Measurements from ENCODE around the gene C3orf18. TPM values are rescaled to one million over a fixed set of nuclear protein-coding genes. Genes with fewer than 3 reads are reported as not detected.

C3orf18 gene
- total RNA-seq, 1 donor from 2014 or later: 13.6 TPM

DNA sequence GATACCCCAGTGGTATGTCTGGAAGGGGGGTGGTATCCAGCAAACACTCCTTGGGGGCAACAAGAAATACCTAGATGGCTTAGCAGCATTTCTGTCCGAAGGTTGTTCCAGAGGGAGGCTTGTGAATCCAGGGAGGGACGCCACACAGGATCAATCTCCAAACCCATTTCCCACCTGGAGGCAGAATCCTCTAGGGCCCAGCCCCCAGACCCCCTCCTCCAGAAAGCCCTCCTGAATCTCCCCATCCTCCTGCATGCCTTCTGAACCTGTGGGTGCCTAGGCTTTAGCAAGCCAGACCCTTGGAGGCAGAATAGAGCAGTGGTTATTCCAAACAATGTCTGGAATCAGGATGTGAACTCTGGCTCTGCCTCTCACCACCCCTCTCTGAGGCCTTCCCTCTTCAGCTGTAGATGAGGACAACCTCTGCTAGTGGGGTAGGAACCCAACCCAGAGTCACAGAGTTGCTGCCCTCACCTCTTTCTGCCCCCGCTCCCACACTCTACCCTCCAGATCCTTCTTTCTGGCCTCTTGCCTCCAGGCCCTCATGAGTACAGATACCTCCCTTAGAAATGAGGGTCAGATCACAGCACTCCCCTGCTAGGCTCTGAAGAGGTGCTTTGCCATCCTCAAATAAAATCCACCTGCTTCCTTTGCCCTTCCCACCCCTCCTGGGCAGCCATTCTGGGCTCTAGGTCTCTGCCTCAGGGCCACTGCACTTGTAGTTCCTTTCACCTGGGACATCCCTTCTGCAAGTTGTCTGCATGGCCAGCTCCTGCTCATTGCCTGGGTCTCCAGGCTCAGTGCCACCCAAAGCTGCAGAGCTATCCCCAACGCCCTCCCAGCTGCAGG lies 35.9 kb upstream of the C3orf18 start:
- DNase-seq: no peak

DNA sequence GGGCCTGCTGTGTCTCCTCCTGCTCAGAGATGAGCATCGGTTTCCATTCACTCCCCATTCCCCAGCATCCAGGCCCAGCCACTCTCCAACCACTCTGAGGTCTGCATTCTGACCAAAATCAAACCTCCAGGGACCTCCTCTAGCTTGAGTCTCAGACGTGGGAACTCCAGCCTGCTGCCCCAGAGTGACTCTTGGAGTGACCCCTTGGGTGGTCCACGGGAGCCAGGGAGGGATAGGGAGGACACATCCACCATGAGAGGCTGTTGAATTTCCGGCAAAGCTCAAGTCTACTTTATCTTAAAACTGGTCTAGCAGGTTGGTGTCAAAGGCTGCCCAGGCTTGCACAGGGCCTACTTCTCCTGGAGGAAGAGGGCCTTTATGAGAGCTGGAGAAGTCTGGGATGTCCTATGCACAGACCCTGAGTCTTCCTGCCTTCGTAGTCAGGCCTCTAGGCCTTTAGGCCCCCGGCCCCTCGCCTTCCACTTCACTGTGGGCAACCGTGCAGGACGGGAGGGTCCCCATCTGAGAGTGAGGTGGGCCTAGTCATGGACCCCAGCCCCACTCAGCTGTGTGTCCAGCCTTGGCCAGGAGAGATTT lies 35.1 kb upstream of the C3orf18 start:
- no peak for DNase-seq

- DNase-seq: peak; percentile 83
Observed at GRCh38 chr3:50600841-50601591, 33.5 kb upstream of the C3orf18 start.

DNA sequence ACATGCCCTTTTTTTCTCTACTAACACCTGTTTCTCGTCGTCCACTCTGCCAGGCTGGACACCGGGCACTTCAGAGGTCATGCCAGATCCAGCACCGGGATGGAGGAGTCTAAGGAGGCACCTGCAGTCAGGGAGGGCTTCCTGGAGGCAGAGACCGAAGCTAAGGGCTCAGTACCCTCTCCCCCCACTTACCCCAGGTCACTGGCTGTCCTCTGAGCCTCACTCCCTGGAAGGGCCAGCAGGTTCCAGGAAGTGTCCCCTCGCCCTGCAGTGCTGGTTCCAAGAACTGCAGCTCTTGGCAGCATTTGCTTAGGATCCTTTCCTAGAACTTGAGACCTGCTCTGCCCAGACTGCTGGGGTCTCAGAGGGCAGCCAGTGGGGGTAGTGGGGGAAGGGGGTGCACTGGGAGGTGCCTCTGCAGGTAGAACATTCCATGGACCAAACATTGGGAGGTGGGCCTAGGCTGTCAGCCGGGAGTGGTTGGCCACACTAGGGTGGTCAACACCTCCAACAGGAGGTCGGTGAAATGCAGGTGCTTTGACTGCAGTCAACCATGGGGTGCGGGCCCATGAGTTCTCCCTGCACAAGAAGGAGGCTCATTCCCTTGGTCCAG lies 32.7 kb upstream of the C3orf18 start:
- DNase-seq: no peak

GRCh38 chr3:50599716-50600118 lies 32.2 kb upstream of the C3orf18 start:
- DNase-seq: no peak

- DNase-seq: no peak
Observed at GRCh38 chr3:50599115-50599715, 31.7 kb upstream of the C3orf18 start.

DNA sequence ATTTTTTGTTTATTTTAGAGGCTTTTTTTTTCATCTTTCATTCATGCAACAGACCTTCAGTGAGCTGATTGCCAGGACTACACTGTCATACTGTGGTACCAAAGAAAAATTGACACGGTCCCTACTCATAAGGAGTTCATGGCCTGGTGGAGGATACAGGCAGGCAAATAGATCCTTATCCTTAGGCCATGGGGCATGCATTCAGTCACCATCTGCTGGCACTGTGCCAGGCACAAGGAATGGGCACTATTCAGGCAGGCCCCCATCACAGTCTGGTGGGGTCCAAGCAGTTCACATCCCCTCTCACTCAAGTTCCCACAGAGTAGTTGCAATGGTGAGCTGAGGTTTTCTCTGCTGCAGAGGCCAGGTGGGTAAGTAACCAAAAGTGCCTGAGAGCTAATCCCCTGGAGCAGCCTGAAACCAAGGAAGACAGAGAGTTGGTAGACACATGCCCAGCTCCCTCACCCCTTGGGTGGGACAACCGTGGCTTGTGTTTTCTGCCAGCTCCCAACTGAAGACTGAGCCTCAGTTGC lies 26.8 kb upstream of the C3orf18 start:
- no peak for DNase-seq

- DNase-seq: no peak
Observed at GRCh38 chr3:50592568-50592967, 25.0 kb upstream of the C3orf18 start.

DNA sequence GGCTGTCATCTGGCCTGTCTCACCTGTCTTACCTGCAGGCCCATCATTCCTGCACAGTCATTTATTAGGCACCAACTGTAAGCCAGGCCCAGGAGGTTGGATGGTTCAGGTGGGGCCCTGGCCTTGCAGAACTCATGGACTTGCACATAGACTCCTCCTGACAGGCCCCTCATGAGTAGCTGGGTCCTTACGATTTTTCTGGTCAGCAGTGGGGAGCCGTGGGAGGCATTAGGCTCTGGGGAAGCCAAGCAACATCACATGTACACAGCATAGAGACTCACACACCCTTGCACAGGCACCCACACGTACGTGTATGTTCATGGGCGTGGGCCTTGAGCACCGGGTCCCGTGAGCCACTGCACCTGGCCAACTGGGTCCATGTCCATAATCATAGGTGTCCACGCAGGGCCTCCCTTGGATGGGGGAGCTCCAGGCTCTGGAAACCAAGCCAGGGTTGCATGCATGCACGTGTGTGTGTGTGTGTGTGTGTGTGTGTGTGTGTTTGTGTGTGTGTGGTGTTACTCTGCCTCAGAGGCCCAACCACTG lies 23.7 kb upstream of the C3orf18 start:
- DNase-seq: no peak

GRCh38 chr3:50588759-50589433 lies 21.3 kb upstream of the C3orf18 start:
- DNase-seq: no peak

GRCh38 chr3:50587806-50588758 lies 20.5 kb upstream of the C3orf18 start:
- DNase-seq: no peak

GRCh38 chr3:50587373-50587772 lies 19.8 kb upstream of the C3orf18 start:
- DNase-seq: no peak

DNA sequence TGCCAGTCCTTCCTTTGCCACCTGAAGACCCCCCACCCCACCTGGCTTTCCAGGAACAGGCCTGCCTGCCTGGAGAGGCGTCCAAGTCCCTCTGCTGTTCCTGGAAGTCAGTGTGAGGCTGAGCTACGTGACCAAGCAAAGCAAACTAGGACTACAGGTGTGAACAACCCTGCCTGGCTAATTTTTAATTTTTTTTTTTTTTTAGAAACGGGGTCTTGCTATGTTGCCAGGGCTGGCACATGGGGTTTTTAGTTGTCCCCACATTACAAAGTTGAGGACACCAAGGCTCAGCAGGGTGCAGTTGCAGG lies 19.2 kb upstream of the C3orf18 start:
- no peak for DNase-seq

- DNase-seq: no peak
Observed at GRCh38 chr3:50585919-50586762, 18.6 kb upstream of the C3orf18 start.

- DNase-seq: no peak
Observed at GRCh38 chr3:50584391-50584790, 16.8 kb upstream of the C3orf18 start.

DNA sequence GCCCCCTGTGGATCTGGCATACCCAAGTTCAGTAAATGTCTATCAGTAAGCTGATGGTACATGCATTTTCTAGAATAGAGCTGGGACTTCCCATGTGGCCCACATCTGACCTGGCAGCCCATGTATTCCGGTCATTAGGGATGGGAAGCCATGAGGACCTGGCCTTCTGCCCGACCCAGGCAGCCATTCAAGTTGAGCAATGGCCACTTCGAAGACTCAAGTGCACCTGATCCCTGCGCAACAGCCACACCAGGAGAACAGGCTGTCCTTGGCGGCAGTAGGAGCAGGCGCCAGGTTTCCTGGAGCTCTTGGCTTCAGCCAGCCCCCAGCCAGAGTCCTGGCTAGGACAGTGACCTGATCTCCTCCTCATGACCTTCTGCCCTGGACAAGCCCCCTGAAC lies 16.4 kb upstream of the C3orf18 start:
- no peak for DNase-seq

- no peak for DNase-seq
Observed at GRCh38 chr3:50582083-50582482, 14.5 kb upstream of the C3orf18 start.

GRCh38 chr3:50581459-50581842 lies 13.9 kb upstream of the C3orf18 start:
- DNase-seq: no peak
